GM21786 (cell line): ENCODE data around the gene KRTAP9-2.
"Not testable (repeated sequence)": the region's sequence is repeated elsewhere in the genome, so short reads cannot be mapped to it uniquely, and the experiment has no call there.

Experiments used
- ATAC-seq: cut with Tn5 transposase; IDR thresholded peaks from one replicate; pipeline ENCODE4 v1.9.1; 2021; ENCODE audit not compliant: unreplicated experiment

The KRTAP9-2 gene

GRCh38 chr17:41226598-41227095, at the start of gene KRTAP9-2:
TSS of gene KRTAP9-2 (plus strand) at chr17:41226648. CDS start at chr17:41226655, 7 bp downstream.
- not testable (repeated sequence) for ATAC-seq

DNA sequence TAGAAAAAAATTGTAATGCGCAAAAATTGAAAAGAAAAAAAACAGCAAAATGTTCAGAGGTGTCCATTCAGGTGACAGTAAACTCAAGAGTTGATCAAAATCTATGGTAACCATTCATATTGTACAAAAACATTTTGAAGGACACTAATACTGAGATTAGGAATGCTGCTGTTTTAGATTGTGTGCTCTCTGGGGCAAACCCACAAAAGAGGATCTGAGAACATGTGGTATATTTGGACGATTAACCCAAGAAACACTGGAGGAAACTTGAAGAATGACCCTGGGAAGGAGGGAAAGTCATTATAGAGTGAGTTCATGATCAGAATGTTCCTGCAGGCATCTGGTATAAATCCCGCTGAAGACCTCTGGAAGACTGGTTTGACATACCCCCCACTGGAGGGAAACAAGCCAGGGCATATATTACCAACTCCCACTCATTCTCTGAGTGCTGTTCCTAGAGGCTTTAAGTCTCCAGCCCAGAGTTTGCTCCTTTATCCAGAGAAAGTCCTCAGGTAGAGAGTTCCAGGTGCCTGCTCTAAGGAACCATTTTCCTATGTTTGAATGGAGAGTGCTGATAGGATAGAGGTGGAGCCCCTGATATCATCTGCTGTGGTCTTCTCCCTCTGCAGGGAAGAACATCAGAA, 49.6 kb upstream of the KRTAP9-2 start:
- no peak for ATAC-seq

- no peak for ATAC-seq
Observed at GRCh38 chr17:41177727-41178271, 48.6 kb upstream of the KRTAP9-2 start, which contains the start of gene KRTAP4-2. TSS of gene KRTAP4-2 (minus strand) at chr17:41178221. CDS start at chr17:41178164, 57 bp downstream.

GRCh38 chr17:41178341-41178740, 48.1 kb upstream of the KRTAP9-2 start:
- no peak for ATAC-seq

DNA sequence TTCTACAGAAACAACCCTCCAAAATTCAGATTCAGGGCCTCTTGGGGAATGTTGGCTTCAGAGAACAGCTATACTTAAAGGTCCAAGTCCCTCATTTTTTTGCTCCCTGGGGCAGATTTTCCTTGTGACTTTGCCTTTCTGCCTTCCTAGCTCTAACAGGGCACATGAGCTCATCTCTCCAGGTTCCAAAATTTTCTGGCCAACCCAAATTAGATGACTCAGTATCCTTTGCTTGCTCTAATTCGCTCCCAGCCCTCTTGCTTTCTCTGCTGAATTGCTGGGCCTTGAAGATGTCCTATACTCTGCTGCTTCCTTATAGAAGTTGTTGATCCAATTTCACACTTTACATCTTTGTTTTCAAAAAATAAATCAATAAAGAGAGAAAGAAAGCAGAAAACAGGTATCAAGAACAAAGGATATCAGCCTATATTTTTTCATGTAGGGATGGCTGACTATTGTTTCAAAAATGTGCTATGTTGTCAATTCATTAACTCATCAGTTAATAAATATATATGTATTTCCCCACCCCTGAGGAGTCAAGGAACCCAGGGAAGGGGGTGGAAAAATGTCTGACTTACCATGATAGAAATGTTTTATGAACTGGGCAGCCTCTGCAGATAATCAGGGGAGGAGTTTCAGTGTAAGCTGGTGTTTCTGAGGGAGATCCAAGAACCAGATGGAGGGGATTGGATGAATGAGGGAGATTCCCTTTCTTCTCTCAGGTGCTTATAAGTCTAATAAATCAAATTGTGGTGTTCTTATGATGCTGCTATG, 47.4 kb upstream of the KRTAP9-2 start:
- ATAC-seq = no peak

- ATAC-seq = no peak
Observed at GRCh38 chr17:41184480-41184961, 41.9 kb upstream of the KRTAP9-2 start, which contains the start of gene KRTAP4-1. TSS of gene KRTAP4-1 (minus strand) at chr17:41184911. CDS start at chr17:41184854, 57 bp downstream.

DNA sequence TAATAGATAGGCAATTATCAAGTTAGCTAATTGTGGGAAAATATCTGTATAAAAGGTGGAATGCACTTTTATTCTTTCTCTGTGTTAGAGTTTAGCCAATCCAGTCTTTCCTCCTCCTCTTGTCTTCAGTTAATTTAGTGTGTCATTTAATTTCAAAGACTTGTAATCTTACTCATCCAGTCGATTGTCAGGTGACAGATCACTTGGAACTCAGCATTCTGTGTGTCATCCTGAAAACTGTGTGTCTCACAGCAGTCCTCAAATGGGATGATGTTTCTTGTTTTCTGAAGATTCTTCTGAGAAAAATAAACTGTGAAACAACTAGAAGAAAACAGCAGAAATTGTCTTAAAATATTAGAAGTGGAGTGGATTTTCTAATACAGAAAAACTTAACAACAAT, 41.4 kb upstream of the KRTAP9-2 start:
- no peak for ATAC-seq

- no peak for ATAC-seq
Observed at GRCh38 chr17:41186872-41187271, 39.6 kb upstream of the KRTAP9-2 start.

- ATAC-seq = not testable (repeated sequence)
Observed at GRCh38 chr17:41189837-41190318, 36.6 kb upstream of the KRTAP9-2 start, which contains the start of gene KRTAP9-1. TSS of gene KRTAP9-1 (plus strand) at chr17:41189887. CDS start at chr17:41189887, 0 bp downstream.

GRCh38 chr17:41190328-41190727, 36.1 kb upstream of the KRTAP9-2 start:
- ATAC-seq = no peak

- no peak for ATAC-seq
Observed at GRCh38 chr17:41196068-41196467, 30.4 kb upstream of the KRTAP9-2 start.

DNA sequence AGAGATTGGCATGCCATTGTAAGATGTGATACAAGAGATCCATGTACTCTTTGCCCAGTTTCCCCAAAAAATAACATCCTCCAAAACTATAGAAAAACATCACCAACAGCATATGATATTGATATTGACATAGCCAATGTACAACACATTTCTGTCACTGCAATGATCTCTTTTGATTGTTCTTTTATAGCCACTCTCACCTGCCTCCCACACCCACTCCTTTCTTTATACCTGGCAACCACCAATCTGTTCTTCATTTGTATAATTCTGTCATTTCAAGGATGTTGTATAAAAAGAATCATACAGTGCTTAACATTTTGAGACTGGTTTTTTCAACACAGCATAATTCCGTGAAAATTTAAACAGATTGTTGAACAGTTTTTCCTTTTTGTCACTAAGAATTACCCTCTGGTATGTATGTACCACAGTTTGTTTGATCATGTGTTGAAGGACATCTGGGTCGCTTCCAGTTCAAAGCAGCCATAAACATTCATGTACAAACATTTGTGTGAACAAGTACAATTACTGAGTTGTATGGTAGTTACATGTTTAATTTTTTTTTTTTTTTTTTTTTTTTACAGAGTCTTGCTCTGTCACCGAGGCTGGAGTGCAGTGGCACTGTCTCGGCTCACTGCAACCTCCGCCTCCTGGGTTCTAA, 26.9 kb upstream of the KRTAP9-2 start:
- ATAC-seq = no peak

- ATAC-seq = no peak
Observed at GRCh38 chr17:41211845-41212466, 14.5 kb upstream of the KRTAP9-2 start.

GRCh38 chr17:41212524-41213169, 13.8 kb upstream of the KRTAP9-2 start:
- no peak for ATAC-seq

GRCh38 chr17:41215681-41216080, 10.8 kb upstream of the KRTAP9-2 start:
- no peak for ATAC-seq

DNA sequence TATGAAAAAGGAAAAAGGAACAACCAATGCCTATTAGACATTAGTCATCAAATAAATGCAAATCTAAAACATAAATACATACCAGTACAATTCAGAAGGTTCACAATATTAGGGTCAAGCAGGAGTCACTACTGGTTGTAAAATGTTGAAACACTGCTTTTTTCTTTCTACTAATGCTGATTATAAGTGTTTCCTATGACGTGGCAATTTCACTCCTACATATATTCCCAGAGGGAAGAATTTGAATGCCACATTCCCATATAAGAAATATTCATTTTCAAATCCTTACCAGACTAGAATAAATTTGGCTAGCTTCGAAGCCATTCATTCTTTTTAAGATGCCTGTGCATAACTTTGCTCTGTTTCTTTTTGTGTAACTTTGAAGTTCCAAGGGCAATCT, 2.6 kb upstream of the KRTAP9-2 start:
- no peak for ATAC-seq

DNA sequence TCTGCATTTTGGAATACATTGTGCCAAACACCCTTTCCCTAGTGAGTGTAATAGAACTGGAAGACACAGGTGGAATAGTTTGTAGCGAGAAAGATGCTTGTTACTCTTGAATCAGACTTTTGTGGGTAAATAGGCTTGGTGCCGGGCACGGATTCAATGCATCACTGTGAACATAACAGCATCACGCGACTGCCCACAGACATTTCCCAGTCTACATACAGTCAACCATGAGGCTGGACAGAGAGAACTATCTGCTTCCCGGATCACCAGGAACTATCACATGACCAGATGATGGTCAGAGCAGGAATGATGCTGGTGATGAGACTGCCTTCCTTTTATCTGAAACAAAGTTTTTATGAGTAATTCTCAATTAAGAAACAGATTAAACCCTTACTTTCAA, 397 bp upstream of the KRTAP9-2 start:
- no peak for ATAC-seq

DNA sequence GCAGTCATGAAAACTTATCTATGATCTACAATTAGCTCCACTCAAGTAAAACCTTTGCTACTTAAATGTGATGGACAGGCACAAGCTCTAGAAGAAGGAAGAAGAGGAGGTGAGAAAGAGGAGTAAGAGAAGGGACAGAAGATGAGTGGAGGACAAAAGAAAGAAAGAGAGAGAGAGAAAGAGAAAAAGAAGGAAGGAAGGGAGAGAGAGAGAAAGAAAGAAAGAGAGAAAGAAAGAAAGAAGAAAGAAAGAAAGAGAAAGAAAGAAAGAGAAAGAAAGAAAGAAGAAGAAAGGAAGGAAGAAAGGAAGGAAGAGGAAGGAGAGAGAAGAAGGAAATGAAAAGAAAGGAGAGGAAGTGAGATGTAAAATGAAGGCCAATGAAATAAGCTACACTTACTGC, 3.6 kb downstream of the KRTAP9-2 start:
- no peak for ATAC-seq

DNA sequence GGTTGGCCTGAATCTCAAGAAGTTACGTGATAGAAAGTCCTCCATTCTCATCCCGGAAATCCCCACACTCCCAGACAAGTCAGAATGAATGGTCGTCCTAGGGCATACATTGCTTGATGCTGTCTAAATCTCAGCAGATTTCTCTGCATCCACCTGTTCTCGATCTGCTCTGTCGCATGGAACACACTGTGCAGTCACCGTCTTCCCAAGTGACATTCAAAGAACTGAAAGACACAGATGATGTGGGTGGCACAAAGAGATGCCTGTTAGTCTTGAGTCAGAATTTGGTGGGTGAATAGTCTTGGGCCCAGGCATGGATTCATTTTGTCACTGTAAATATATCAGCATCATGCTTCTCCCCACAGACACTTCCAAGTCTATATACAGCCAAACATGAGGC, 5.3 kb downstream of the KRTAP9-2 start:
- no peak for ATAC-seq
